ENCODE measurements around the gene AP3B2.
A peak's percentile ranks its signal among the peaks of the same experiment; 100 is the strongest.
"Not testable (repeated sequence)": the region's sequence is repeated elsewhere in the genome, so short reads cannot be mapped to it uniquely, and the experiment has no call there.

The AP3B2 gene, protein sequence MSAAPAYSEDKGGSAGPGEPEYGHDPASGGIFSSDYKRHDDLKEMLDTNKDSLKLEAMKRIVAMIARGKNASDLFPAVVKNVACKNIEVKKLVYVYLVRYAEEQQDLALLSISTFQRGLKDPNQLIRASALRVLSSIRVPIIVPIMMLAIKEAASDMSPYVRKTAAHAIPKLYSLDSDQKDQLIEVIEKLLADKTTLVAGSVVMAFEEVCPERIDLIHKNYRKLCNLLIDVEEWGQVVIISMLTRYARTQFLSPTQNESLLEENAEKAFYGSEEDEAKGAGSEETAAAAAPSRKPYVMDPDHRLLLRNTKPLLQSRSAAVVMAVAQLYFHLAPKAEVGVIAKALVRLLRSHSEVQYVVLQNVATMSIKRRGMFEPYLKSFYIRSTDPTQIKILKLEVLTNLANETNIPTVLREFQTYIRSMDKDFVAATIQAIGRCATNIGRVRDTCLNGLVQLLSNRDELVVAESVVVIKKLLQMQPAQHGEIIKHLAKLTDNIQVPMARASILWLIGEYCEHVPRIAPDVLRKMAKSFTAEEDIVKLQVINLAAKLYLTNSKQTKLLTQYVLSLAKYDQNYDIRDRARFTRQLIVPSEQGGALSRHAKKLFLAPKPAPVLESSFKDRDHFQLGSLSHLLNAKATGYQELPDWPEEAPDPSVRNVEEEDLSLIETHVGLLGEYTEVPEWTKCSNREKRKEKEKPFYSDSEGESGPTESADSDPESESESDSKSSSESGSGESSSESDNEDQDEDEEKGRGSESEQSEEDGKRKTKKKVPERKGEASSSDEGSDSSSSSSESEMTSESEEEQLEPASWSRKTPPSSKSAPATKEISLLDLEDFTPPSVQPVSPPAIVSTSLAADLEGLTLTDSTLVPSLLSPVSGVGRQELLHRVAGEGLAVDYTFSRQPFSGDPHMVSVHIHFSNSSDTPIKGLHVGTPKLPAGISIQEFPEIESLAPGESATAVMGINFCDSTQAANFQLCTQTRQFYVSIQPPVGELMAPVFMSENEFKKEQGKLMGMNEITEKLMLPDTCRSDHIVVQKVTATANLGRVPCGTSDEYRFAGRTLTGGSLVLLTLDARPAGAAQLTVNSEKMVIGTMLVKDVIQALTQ

DNA sequence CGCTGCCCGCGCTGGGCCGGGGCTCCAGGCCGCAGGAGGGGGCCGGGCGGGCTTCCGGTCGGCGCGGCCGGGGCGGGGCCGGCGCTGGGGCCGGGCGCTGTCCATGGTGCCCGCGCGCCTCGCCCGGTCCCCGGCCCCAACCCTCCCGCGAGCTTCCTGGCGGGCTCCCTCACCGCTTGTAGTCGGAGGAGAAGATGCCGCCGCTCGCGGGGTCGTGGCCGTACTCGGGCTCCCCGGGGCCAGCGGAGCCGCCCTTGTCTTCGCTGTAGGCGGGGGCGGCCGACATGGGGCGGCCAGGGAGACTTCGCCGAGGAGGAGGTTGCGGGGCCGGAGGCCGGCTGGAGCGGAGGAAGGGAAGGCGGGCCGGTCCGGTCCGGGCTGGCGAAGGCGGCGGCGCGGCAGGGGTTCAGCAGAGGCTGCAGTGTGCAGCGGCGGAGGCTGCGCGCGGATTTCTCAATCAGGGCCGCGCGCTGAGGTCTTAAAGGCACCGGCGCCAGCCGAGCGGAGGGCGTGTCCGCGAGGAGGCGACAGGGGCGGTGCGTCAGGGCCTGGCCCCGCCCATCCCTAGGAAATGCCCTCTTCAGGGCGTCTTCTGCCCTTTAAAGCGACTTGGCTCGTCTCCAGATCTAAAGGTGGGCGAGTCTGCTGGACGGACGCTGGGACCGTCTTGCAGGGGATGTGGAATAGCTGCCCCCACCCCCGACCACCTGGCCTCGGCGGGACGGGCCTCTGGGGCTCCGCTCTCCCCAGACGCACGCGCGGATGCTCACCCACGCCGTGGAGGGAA, at the start of gene AP3B2:
Gene AP3B2 (minus strand): TSS at position 455 of the 787 bp plus-strand sequence. CDS start 169 bp downstream, at position 286.
- DNase-seq = peak; percentile 83 to 96 (median 94)

DNA sequence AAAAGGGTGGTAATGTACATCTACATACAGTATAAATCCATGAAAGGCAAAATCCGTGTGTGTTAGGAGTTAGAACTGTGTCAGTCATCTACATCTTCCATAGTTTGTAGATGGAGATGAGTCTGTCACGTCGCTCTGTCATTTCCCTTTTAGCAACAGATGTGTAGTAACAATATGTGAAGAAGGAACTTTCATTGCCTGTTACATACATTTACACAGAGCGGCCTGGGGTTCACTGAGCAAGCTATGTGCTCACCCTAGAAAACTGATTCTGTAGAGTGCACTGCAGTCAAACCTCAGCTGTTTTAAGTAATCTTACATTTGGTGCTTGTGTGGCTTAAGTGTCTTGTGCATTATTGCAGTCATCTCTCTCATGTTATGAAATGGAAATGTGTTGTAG, 41.6 kb upstream of the AP3B2 start:
- no peak for DNase-seq

DNA sequence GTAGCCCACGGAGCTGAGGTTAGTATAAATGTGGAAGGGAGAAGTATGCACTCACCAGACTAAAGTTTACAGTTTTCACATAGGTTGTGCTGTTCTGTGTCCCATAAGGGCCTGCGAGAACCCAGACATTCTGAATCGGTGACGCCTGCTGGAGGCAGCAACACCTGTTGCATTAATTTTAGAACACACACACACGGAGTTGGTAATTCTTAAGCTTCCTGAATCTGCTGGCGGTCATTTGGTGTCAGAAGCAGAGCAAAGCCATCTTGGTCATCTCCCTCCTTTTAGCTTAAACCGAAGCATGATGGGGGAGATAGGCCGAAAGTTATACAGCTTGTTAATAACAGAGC, 41.1 kb upstream of the AP3B2 start:
- no peak for DNase-seq

DNA sequence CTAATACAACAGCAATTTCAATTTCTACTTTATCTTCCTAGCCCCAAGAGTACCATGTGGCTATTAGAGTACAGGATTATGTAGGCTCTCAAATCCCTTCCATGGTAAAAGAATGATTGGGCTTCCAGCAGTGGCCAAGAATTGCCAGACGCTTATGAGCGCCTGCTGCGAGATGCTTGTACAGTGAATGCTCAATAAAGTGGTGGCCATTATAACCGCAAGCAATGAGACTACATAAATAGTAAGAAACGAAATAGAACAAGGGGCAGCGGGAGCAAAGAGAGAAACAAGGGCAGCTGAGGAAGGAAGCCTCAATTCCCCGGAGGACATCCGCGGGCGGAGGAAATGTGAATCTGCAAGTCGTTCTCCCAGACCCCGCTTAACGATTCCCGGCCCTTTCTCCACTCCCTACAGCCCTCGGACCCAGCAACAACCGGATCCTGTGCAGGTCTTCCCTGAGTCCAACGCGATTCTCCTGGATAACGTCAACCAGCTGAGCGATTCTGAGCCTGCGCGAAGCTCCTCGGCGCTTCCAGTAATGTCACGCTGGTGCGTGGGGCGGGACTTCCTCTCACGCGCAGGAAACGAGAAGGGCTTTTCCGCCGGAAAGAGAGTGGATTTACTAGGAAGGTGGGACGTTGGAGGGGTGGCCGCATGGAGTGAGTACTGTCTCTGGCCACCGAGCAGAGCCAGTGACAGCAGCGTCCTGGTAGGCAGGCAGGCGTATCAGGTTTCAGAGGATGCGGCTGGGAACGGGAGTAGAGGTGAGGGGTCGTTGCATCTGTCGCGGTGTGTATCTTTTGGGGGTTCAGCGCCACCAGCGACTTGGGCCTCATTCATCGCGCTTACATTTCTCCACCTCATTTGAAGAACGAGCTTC, 40.5 kb upstream of the AP3B2 start:
- peak; percentile 89 to 98 (median 95) for DNase-seq

DNA sequence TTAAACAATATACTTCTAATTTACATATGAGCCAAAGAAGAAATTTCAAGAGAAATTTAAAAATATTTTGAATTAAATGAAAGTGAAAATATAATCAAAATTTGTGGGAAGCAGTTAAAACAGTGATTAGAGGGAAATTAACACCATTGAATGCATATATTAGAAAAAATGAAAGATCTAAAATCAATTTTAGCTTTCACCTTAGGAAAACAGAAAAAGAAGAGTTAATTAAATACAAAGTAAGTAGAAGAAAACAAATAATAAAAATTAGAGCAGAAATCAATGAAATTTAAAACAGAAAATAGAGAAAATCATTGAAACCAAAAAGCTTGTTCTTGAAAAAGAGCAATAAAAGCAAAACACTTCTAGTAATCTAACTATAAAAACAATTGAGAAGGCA, 38.6 kb upstream of the AP3B2 start:
- no peak for DNase-seq

DNA sequence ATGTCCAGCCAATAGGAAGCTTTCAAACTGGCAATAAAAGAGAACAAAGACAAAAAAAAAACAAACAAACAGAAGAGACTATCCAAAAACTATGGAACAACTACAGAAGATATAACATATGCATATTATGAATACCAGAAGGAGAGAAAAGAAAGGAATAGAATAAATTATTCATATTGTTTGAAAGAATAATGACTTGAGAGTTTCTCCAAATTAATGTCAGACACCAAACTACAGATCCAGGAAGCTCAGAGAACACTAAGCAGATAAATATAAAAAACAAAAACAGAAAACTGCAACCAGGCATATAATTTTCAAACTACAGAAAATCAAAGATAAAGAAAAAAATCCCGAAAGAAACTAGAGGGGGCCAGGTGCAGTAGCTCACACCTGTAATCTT, 34.1 kb upstream of the AP3B2 start:
- no peak for DNase-seq

DNA sequence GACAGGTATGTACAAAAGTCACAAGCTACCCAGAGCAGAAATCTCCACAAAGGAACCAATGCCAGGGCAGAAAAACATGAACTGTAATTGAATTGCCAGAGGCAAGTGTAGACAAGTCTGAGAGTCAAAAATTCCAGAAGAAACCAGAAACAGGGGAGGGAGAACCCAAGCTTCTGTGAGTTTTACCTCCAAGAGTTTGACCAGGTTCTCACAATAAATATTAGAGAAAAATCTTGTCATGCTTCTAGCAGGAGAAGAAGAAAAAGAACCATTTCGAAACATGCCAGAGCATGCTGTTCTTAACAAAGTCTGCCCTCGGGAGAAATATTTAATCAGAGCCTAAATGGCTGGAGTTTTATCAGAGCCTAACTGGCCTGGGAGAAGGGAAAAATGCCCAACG, 32.5 kb upstream of the AP3B2 start:
- DNase-seq = no peak

DNA sequence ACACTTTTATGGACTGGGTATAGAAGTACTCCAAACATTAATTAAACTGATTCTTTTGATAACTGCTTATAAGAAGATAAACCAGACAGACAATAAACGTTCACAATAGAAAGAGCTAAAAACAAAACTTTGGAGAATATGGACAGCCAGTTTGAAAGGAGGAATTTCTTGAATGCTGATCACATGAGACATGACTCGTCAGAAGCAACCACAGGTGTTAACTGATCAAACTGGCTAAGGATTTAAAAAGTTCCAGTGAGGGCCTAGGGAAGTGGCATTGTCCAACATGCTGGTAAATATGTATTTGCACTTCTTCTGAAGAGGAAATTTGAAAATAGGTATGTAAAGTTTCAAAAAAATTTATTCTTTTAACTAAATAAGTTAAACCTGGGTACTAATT, 29.4 kb upstream of the AP3B2 start:
- no peak for DNase-seq

DNA sequence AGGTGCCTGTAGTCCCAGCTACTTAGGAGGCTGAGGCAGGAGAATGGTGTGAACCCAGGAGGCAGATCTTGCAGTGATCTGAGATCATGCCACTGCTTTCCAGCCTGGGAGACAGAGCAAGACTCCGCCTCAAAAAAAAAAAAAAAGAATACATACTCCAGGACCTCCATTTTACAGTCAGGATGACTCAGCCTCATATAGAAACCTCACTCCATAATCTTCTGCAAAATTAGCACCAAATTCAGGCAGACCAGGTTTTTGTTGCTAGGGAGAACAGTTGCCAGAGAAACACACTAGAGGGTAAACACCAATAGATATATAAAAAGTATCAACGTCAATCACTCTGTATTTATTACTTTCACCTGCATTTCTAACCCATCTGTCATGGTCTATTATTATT, 28.3 kb upstream of the AP3B2 start:
- DNase-seq = peak in 1 of 3 experiments; percentile 34

DNA sequence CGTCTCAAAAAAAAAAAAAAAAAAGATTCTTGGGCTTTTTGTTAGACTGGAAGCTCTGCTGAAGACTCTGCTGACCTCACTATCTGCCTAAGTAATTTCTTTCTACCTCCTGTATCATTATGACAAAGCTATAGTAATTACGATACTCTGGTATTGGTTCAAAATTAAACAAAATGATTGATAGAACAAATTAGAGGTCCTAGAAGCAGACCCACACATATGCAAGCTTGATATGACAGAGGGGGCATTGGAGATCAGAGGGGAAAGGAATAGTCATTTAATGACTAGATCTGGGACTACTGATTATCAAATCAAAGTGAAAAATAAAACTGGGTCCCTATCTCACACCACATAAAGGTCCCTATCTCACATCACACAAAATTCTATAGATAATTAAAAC, 21.9 kb upstream of the AP3B2 start:
- no peak for DNase-seq

DNA sequence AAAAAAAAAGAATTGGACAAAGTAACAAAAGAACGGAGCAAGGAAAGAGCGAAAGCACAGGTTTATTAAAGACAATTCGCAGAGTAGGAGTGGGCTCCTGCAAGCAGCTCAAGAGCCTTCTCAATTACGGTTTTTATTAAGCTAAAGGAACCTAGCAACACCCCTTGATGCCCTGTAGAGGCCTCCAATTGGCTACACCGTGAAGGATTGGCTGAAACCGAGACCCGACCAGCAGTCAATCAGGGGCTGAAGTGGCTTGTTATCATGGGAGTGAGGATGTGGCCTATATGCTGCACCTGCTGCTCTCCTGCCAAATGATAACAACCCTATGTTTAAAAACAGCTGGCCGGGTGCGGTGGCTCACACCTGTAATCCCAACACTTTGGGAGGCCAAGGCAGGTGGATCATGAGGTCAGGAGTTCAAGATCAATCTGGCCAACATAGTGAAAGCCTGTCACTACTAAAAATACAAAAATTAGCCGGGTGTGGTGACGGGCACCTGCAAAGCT, 20.4 kb upstream of the AP3B2 start:
- peak; percentile 4 to 92 (median 43) for DNase-seq

DNA sequence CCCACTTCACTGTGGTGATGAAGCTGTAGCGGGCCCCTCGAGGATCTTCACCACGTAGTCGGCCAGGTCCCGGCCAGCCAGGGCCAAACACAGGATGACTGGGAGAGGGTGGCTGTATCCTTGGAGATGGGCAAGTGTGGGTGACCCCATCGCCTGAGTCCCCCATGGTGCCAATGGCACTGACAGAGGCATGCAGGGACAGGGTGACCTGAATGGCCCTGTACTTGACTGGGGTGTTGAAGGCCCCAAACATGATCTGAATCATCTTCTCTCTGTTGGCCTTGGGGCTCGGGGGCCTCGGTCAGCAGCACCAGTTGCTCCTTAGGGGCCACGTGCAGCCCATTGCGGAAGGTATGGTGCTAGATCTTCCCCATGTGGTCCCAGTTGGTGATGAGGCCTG, 17.1 kb upstream of the AP3B2 start:
- DNase-seq = no peak

DNA sequence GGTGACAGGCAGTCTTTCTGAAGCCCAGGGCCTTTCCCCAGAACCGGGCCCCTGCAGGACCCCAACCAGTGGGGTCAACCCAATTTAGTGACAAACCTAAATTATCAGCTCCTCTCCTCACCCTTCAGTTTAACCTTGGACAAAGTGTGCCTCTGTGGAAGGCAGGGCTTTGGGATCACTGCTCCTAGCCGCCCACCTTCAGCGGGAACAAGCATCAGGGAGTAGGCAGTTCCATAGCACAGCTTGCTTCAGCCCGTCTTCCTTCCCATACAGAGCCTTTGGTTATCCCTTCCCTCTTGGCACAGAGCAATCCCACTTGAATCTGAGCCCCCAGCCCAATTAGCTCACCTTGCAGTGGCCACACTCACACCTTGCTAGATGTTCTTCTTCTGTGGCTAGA, 5.3 kb upstream of the AP3B2 start:
- DNase-seq = no peak

DNA sequence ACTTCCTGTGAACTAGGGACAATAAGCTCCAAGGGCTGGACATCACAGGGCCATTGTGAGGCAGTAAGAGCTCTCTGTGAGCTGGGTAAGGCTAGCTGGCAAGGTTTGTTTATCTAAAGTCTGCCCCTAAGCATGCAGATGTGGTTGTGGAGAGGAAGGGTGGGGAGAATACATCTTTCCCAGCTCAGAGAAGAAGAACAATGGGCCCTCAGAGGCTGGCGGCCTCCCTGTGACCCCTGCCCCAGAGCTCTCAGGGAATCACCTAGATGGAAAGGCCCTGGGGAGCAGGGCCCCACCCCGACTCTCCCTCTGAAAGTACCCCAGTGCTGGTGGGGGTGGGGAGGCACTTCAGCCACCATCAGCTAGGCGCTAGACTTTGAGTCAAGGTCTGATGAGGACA, 4.3 kb upstream of the AP3B2 start:
- no peak for DNase-seq

DNA sequence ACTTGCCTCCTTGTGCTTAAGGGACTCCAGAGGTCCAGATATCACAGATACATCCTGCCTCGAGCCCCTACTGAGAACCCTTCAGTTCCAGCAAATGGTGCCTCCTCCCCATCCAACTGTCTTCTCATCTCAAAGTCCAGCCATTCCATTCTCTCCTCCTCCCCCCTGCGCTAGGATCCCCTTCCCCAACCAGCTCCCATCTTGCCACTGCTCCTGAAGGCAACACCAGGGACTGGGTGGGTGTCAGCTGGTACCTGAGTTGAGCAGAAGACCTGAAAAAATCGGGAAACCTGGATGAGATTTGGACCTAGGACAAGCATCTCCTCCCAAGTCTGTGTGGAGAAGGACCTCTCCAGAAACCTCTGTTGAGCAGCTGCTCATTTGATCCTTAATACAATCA, 2.4 kb upstream of the AP3B2 start:
- no peak for DNase-seq

DNA sequence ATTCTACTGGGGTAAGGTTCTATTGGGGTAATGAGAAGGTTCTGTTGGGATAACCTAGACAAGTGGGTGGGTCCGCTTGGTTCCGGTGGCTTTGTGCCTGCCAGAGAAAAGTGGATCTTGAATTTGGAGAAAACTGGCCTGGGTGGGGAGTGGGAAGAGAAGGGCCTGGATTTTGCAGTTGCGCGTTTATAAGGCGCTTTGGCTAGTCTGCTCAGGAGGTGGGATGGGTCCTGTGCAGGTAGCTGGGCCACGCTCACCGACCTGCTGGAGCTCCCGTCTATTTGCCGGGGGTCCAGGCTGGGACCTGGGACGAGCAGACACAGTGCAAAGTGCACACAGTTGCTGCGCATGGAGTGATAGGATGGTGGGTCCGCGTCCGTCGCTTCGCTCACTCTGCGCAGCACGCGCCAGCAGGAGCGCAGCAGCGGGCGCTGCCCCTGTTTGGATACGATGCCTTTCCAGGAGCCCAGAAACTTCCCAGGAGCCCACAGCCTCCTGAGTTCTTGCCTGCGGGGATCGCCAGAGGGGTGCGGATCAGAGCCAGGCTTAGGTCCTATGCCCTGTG, 1.3 kb upstream of the AP3B2 start:
- no peak for DNase-seq

DNA sequence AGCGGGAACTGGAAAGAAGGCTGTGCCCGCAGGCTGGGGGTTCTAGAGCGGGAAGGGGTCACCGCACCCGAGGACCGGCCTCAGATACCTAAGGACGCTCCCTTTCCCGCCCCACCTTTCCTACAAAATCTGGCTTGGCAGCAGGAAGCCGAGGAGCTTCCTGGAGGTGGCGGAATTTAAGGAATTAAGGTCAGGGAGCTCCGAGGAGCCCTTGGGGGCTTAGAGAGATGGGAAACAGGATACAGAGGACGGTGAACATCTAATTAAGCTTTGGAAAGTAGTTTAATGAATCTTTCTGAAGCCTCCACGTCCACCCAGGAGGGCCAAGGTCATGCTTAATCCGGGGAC, 507 bp upstream of the AP3B2 start:
- DNase-seq = no peak

DNA sequence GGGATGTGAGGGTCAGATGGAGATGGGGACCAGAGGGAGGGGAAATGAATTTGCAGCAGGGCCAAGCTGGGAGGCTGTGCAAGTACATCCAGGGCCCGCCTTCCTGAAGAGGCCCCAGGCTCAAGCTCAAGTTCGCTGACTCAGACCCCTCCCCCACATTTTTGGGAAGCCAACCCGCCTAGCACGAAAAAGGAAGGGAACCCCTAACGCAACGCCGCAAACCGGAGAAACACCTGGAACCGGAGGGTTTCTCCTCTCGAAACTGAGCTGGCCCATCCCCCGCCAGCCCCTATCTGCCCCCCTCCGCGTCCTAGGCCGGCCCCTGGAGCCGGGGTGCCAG, 624 bp downstream of the AP3B2 start:
- peak in 1 of 3 experiments; percentile 75 for DNase-seq

DNA sequence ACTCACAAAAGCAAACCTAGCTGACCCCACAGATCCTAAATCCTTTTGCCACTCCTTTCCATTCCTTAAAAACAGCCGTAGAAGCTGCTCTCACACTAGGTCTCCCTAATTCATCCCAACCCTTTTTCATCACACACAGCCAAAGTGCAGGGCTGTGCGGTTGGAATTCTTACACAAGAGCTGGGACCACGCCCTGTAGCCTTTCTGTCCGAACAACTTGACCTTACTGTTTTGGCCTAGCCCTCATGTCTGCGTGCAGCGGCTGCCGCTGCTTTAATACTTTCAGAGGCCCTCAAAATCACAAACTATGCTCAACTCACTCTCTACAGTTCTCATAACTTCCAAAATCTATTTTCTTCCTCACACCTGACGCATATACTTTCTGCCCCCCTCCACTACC, 3.8 kb downstream of the AP3B2 start:
- DNase-seq = not testable (repeated sequence)

DNA sequence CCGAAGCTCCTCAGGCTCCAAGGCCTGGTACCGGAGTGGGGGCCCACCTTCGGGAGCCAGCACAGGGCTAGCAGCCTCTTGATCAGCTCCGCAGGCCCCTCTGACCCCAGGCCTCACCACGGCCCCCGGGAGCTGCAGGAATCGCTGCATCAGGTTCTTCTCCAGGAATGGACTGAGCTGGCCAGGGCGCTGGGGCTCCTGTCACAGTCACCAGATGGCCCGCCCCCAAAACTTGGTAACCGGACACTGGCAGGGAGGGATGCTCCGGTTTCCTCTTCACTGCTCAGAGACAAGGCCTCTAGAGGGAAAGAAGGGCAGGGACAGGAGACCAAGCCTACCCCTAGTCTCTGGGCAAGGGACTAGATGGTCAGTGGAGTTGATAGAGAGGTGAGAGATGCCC, 9.9 kb downstream of the AP3B2 start:
- DNase-seq = no peak

DNA sequence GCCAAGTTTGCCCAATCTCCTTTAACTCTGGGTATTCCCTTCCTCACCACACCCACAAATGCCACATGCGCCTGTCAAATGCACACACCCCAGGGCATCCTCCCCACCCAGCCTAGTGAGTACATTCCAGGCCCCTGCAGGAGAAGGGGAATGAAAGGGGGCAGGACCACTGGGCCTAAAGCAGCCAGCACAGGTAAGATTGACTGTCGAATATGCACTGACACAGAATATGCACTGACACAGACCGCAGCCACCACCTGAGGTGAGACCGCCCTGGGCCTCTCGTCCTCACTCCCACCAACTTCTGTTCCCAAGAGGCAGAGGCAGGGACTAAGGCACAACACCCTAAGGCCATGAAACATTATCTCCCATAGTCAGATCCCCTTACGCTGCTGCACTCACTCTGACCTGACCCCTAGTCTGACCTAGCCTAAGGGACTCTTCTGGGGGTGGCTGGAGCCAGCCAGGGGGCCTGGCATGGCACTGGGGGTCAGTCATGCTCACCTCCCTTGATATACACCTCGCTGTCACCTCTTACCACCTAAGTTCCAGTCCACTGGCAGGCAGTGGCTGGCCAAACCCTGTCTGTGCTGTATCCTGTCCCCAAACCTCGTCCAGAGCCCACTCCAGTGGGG, 10.8 kb downstream of the AP3B2 start:
- no peak for DNase-seq
